ACC112 (cell line): Measurements from ENCODE around the gene CTNNA3.

Experiments used
- H2AFZ ChIP-seq: fragments of 200-600 bp; sonication (generic); one replicate; pipeline ENCODE4 v1.6.0; 2017; ENCODE audit warnings: antibody characterized with exemption, low read length; ENCODE audit not compliant: unreplicated experiment
- H3K27ac ChIP-seq: fragments of 200-600 bp; sonication (generic); 2 replicates; pipeline ENCODE4 v1.5.1; 2014; ENCODE audit warnings: low read depth, mild to moderate bottlenecking, antibody characterized with exemption, low read length, moderate library complexity
- H3K27me3 ChIP-seq: fragments of 200-600 bp; sonication (generic); 2 replicates; pipeline ENCODE4 v1.6.1; 2014; ENCODE audit warnings: mild to moderate bottlenecking, antibody characterized with exemption, low read length, moderate library complexity, mixed read lengths; ENCODE audit not compliant: insufficient read depth
- H3K36me3 ChIP-seq: fragments of 200-600 bp; sonication (generic); 2 replicates; pipeline ENCODE4 v1.6.1; 2016; ENCODE audit warnings: mild to moderate bottlenecking, antibody characterized with exemption, low read length, moderate library complexity, mixed read lengths; ENCODE audit not compliant: insufficient read depth
- H3K4me1 ChIP-seq: fragments of 200-600 bp; sonication (generic); one replicate; pipeline ENCODE4 v1.6.1; 2016; ENCODE audit warnings: low read length, mixed read lengths; ENCODE audit not compliant: insufficient read depth, unreplicated experiment, control insufficient read depth
- H3K4me3 ChIP-seq: fragments of 200-600 bp; sonication (generic); 2 replicates; pipeline ENCODE4 v1.5.1; 2014; ENCODE audit warnings: mild to moderate bottlenecking, low read depth, low read length
- H3K79me2 ChIP-seq: fragments of 200-600 bp; sonication (generic); one replicate; pipeline ENCODE4 v1.6.0; 2016; ENCODE audit warnings: low read length; ENCODE audit not compliant: control insufficient read depth, unreplicated experiment, insufficient read depth

CTNNA3 gene

GRCh38 chr10:66782776-66783175 lies 913.2 kb downstream of the CTNNA3 start:
- Histone ChIP-seq H2AFZ (peak overlapping the region; percentile 40), H3K36me3 (no peaks in the 10 kb centered on the region)

DNA sequence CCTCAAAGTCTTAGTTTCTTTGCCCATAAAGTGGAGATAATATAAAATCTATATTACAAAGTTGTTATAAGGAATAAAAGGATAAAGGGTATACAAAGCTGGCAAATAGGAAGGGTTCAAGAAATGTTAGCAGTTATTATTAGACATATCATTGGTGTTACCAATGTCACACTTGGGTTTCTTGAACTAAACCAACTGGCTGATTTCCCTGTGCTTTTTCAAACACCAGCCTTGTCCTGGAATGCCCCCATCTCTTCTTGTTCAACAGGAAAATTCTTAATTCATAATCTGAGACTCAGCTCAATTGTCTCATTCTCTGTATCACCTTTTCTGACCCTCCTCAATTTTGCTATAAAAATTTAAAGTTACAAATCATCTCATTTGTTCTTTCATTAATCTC lies 913.9 kb downstream of the CTNNA3 start:
- no peak overlapping the region for H3K4me3 ChIP-seq
- 0 out of 2 replicates have a peak, but pooled peaks cover 3% of the 10 kb centered on the region for H3K27me3 ChIP-seq
- no peaks in the 10 kb centered on the region for H3K79me2 ChIP-seq
- H3K4me1 ChIP-seq = peaks cover 3% of the 10 kb centered on the region
- H2AFZ ChIP-seq = no peak overlapping the region
- no peak overlapping the region for H3K27ac ChIP-seq
- H3K36me3 ChIP-seq = no peaks in the 10 kb centered on the region

More at GRCh38 chr10:66782776-66783175, 913.2 kb downstream of the CTNNA3 start:
- Histone ChIP-seq H3K4me3 (no peak overlapping the region), H3K4me1 (peaks cover 3% of the 10 kb centered on the region), H3K27ac (peak overlapping the region; percentile 50), H3K27me3 (no peaks in the 10 kb centered on the region), H3K79me2 (no peaks in the 10 kb centered on the region)

GRCh38 chr10:66780796-66781195 lies 915.2 kb downstream of the CTNNA3 start:
- H3K36me3 ChIP-seq = no peaks in the 10 kb centered on the region
- no peak overlapping the region for H2AFZ ChIP-seq
- no peaks in the 10 kb centered on the region for H3K79me2 ChIP-seq
- H3K27ac ChIP-seq = no peak overlapping the region
- H3K4me3 ChIP-seq = no peak overlapping the region
- peaks cover 3% of the 10 kb centered on the region for H3K4me1 ChIP-seq
- H3K27me3 ChIP-seq = 0 out of 2 replicates have a peak, but pooled peaks cover 4% of the 10 kb centered on the region

DNA sequence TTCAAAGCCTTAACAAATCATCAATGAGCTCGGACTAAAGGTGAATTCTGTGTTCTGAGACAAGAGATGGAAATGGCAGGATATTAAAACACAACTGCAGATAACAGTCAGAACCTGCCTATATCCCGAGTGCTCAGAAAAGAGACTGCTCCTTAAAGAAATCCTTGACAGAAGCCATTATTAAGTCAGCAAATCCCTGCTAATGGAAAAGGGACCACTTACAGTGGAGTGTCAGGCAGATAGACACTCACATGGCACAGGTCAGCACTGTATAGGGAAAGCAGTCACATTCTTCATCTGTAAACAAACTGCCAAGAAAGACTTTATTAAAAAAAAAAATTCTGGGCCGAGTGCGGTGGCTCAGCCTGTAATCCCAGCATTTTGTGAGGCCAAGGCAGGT lies 917.6 kb downstream of the CTNNA3 start:
- no peak overlapping the region for H3K27ac ChIP-seq
- 0 out of 2 replicates have a peak, but pooled peaks cover 4% of the 10 kb centered on the region for H3K27me3 ChIP-seq
- no peaks in the 10 kb centered on the region for H3K36me3 ChIP-seq
- no peaks in the 10 kb centered on the region for H3K79me2 ChIP-seq
- H2AFZ ChIP-seq = no peak overlapping the region
- no peak overlapping the region for H3K4me3 ChIP-seq
- peaks cover 3% of the 10 kb centered on the region for H3K4me1 ChIP-seq

DNA sequence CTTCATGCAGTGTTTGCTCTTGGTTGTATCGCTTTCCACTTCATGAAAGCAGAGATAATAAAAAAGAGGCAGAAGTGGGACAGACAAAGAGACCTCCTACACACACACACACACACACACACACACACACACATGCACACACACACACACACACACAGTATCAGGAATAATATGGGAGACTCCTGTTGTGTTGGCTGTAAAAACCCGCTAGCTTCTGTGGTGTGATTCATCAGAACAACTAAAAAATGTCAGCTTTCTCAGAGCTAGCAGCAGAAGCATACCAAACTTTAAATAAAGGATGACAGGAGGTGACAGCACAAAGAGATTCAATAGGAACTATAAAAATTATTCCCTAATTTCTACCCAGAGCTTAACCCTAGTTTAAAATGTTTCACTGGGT lies 918.3 kb downstream of the CTNNA3 start:
- Histone ChIP-seq H3K36me3 (no peaks in the 10 kb centered on the region), H3K4me3 (no peak overlapping the region)

GRCh38 chr10:66773472-66773817 lies 922.5 kb downstream of the CTNNA3 start:
- H3K4me3 ChIP-seq = no peak overlapping the region
- H3K36me3 ChIP-seq = no peaks in the 10 kb centered on the region
- H3K79me2 ChIP-seq = no peaks in the 10 kb centered on the region
- H3K27ac ChIP-seq = no peak overlapping the region
- H2AFZ ChIP-seq = no peak overlapping the region
- 0 out of 2 replicates have a peak, but pooled peaks cover 4% of the 10 kb centered on the region for H3K27me3 ChIP-seq
- H3K4me1 ChIP-seq = no peaks in the 10 kb centered on the region

More for the DNA sequence above, 918.3 kb downstream of the CTNNA3 start:
- no peaks in the 10 kb centered on the region for H3K4me1 ChIP-seq
- no peak overlapping the region for H3K27ac ChIP-seq
- no peak overlapping the region for H2AFZ ChIP-seq
- H3K27me3 ChIP-seq = 0 out of 2 replicates have a peak, but pooled peaks cover 4% of the 10 kb centered on the region
- no peaks in the 10 kb centered on the region for H3K79me2 ChIP-seq

- Histone ChIP-seq H3K27me3 (0 out of 2 replicates have a peak, but pooled peaks cover 4% of the 10 kb centered on the region), H3K27ac (no peak overlapping the region), H3K4me3 (no peak overlapping the region), H3K4me1 (no peaks in the 10 kb centered on the region), H3K36me3 (no peaks in the 10 kb centered on the region), H3K79me2 (no peaks in the 10 kb centered on the region), H2AFZ (no peak overlapping the region)
Measured at GRCh38 chr10:66772548-66773471, 923.2 kb downstream of the CTNNA3 start.

DNA sequence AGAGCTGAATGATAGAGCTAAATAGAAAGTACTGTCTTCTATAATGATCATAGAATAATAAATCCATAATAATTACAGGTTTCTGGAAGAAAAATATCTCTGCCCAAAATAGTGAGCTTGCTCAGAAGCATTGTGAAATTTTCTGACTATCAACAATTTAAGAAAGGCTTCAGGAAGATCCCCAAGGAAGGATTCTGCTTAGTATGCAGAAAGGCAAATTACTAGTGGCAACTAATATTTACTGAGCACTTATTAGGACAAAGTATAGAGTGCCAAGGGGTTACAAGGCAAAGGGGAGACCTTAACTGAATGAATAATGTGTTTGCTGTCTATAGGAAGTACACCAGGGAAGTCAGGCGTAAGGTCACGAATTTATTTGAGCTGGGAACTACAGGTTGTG lies 928.3 kb downstream of the CTNNA3 start:
- no peaks in the 10 kb centered on the region for H3K79me2 ChIP-seq
- H3K36me3 ChIP-seq = no peaks in the 10 kb centered on the region

DNA sequence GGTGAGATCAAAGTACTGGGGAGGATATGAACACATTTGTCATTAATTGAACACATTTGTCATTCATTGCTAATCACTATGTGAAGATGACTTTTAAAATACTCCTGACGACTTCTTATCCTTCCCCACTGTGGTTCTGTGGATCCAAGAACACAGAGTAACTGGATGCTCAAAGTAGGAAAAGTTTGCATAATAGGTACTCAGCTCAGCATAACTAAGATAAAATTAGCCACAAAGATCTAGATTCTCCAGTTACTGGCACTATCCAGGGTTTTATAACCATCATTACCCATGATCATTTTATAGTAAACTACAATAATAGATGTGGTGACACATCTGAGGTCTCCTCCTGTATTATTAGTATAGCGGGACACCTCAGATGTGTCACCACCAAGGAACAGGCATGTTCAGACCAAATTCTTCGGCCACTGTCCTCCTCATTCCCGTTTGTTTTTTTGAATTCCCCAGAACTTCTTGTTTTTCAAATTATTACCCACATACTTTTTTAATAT lies 933.7 kb downstream of the CTNNA3 start:
- Histone ChIP-seq H3K27me3 (no peaks in the 10 kb centered on the region; the same call in 1 of the 2 replicates), H3K36me3 (no peaks in the 10 kb centered on the region), H3K4me3 (no peak overlapping the region), H3K27ac (no peak overlapping the region), H2AFZ (no peak overlapping the region), H3K79me2 (no peaks in the 10 kb centered on the region), H3K4me1 (no peaks in the 10 kb centered on the region)

More for the DNA sequence above, 928.3 kb downstream of the CTNNA3 start:
- Histone ChIP-seq H3K27me3 (no peaks in the 10 kb centered on the region), H2AFZ (no peak overlapping the region), H3K4me3 (no peak overlapping the region), H3K4me1 (no peaks in the 10 kb centered on the region), H3K27ac (no peak overlapping the region)

DNA sequence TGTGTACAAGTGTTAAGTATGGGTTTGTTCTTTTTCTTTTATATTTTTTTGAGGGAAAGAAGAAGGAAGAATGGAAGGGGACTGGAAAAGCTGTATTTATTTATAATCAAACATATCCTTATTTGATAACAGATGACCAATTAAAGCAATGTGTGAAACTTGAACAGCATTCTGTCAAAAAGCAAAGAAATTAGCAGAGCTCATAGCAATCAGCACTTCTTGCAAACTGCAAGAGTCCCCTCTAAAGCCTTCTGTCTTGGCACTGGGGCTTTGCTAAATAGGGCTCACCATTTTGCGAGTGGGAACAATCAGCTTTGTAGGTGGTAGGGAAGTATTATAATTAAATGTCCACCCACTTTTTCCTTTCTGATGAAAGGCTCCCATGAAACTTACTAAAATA lies 935.1 kb downstream of the CTNNA3 start:
- Histone ChIP-seq H3K4me1 (no peaks in the 10 kb centered on the region), H2AFZ (no peak overlapping the region), H3K27ac (no peak overlapping the region), H3K36me3 (no peaks in the 10 kb centered on the region), H3K79me2 (no peaks in the 10 kb centered on the region), H3K27me3 (no peaks in the 10 kb centered on the region; the same call in 1 of the 2 replicates), H3K4me3 (no peak overlapping the region)

DNA sequence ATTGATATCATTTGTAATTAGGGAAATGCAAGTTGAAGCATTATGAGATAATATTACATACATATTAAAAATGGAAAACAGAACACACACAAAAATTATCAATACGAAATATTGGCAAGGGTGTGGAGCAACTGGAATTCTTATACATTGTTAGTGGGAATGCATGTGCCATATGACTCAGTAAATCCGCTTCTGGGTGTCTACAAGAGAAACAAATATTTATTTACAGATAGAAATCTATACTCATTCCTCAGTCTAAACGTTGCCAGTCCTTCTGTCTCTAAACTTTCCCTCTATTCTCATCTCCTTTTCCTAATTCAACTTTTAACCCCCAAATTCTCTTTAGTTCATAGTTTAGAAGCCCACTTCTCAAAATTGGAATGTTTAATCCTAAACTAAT lies 940.5 kb downstream of the CTNNA3 start:
- no peaks in the 10 kb centered on the region for H3K36me3 ChIP-seq
- H3K4me1 ChIP-seq = no peaks in the 10 kb centered on the region
- H3K4me3 ChIP-seq = no peak overlapping the region
- no peak overlapping the region for H2AFZ ChIP-seq
- no peaks in the 10 kb centered on the region; the same call in 1 of the 2 replicates for H3K27me3 ChIP-seq
- no peak overlapping the region for H3K27ac ChIP-seq
- no peaks in the 10 kb centered on the region for H3K79me2 ChIP-seq
